ENCODE data around the gene PTPRD.

The PTPRD gene

GRCh38 chr9:8745347-8745746 is 1867.5 kb downstream of the PTPRD start:
- no peaks in the 10 kb centered on the region for H3K4me1 ChIP-seq (ENCODE audit: insufficient read depth, insufficient read length)
- H3K4me3 ChIP-seq (ENCODE audit: insufficient read length, low read depth) = no peak overlapping the region
- no peaks in the 10 kb centered on the region for H3K36me3 ChIP-seq (ENCODE audit: insufficient read depth, insufficient read length, low read length)
- no peak overlapping the region for H3K9ac ChIP-seq (ENCODE audit: insufficient read length, low read depth)
- TF ChIP-seq SUZ12 (IDR thresholded peaks at IDR 0.05; ENCODE audit: extremely low read depth, insufficient read depth, insufficient read length) = no peak
- TF ChIP-seq YY1 (IDR thresholded peaks at IDR 0.05; ENCODE audit: insufficient read depth, insufficient read length) = no peak
- TF ChIP-seq ZNF274 (IDR thresholded peaks at IDR 0.05; ENCODE audit: low read depth, low read length) = no peak
- no peak for DNase-seq (ENCODE audit: low read depth, low spot score)
- H3K9me3 ChIP-seq (ENCODE audit: insufficient read depth, low read length) = peaks cover 1% of the 10 kb centered on the region; the same call in 1 of the 2 replicates
- no peaks in the 10 kb centered on the region for H3K27me3 ChIP-seq (ENCODE audit: insufficient read depth, insufficient read length)

- TF ChIP-seq SUZ12 (IDR thresholded peaks at IDR 0.05; ENCODE audit: extremely low read depth, insufficient read depth, insufficient read length) (no peak), ZNF274 (IDR thresholded peaks at IDR 0.05; ENCODE audit: low read depth, low read length) (no peak), YY1 (IDR thresholded peaks at IDR 0.05; ENCODE audit: insufficient read depth, insufficient read length) (no peak)
- DNase-seq (ENCODE audit: low read depth, low spot score) = no peak
- Histone ChIP-seq H3K9ac (ENCODE audit: insufficient read length, low read depth) (no peak overlapping the region), H3K4me1 (ENCODE audit: insufficient read depth, insufficient read length) (no peaks in the 10 kb centered on the region), H3K4me3 (ENCODE audit: insufficient read length, low read depth) (no peak overlapping the region), H3K36me3 (ENCODE audit: insufficient read depth, insufficient read length, low read length) (no peaks in the 10 kb centered on the region), H3K27me3 (ENCODE audit: insufficient read depth, insufficient read length) (no peaks in the 10 kb centered on the region), H3K9me3 (ENCODE audit: insufficient read depth, low read length) (no peaks in the 10 kb centered on the region)
Measured at GRCh38 chr9:8738945-8739344, 1873.9 kb downstream of the PTPRD start.

GRCh38 chr9:8736805-8737204 is 1876.0 kb downstream of the PTPRD start:
- H3K4me3 ChIP-seq (ENCODE audit: insufficient read length, low read depth) = no peak overlapping the region
- H3K36me3 ChIP-seq (ENCODE audit: insufficient read depth, insufficient read length, low read length) = no peaks in the 10 kb centered on the region
- no peak for DNase-seq (ENCODE audit: low read depth, low spot score)
- H3K27me3 ChIP-seq (ENCODE audit: insufficient read depth, insufficient read length) = no peaks in the 10 kb centered on the region
- H3K9me3 ChIP-seq (ENCODE audit: insufficient read depth, low read length) = no peaks in the 10 kb centered on the region
- H3K4me1 ChIP-seq (ENCODE audit: insufficient read depth, insufficient read length) = no peaks in the 10 kb centered on the region
- TF ChIP-seq SUZ12 (IDR thresholded peaks at IDR 0.05; ENCODE audit: extremely low read depth, insufficient read depth, insufficient read length) (no peak), YY1 (IDR thresholded peaks at IDR 0.05; ENCODE audit: insufficient read depth, insufficient read length) (no peak), ZNF274 (IDR thresholded peaks at IDR 0.05; ENCODE audit: low read depth, low read length) (no peak)
- no peak overlapping the region for H3K9ac ChIP-seq (ENCODE audit: insufficient read length, low read depth)

GRCh38 chr9:8734760-8735159 is 1878.0 kb downstream of the PTPRD start:
- Histone ChIP-seq H3K36me3 (ENCODE audit: insufficient read depth, insufficient read length, low read length) (no peaks in the 10 kb centered on the region), H3K27me3 (ENCODE audit: insufficient read depth, insufficient read length) (no peaks in the 10 kb centered on the region), H3K4me1 (ENCODE audit: insufficient read depth, insufficient read length) (no peaks in the 10 kb centered on the region), H3K4me3 (ENCODE audit: insufficient read length, low read depth) (no peak overlapping the region), H3K9me3 (ENCODE audit: insufficient read depth, low read length) (no peaks in the 10 kb centered on the region), H3K9ac (ENCODE audit: insufficient read length, low read depth) (no peak overlapping the region)
- peak; percentile 49 for DNase-seq (ENCODE audit: low read depth, low spot score)
- TF ChIP-seq SUZ12 (IDR thresholded peaks at IDR 0.05; ENCODE audit: extremely low read depth, insufficient read depth, insufficient read length) (no peak), YY1 (IDR thresholded peaks at IDR 0.05; ENCODE audit: insufficient read depth, insufficient read length) (no peak), ZNF274 (IDR thresholded peaks at IDR 0.05; ENCODE audit: low read depth, low read length) (no peak)

GRCh38 chr9:8733131-8733954 is 1879.5 kb downstream of the PTPRD start:
- no peak overlapping the region for H3K9ac ChIP-seq (ENCODE audit: insufficient read length, low read depth)
- H3K9me3 ChIP-seq (ENCODE audit: insufficient read depth, low read length) = no peaks in the 10 kb centered on the region
- no peaks in the 10 kb centered on the region for H3K36me3 ChIP-seq (ENCODE audit: insufficient read depth, insufficient read length, low read length)
- TF ChIP-seq YY1 (IDR thresholded peaks at IDR 0.05; ENCODE audit: insufficient read depth, insufficient read length) (no peak), SUZ12 (IDR thresholded peaks at IDR 0.05; ENCODE audit: extremely low read depth, insufficient read depth, insufficient read length) (no peak), ZNF274 (IDR thresholded peaks at IDR 0.05; ENCODE audit: low read depth, low read length) (no peak)
- no peak for DNase-seq (ENCODE audit: low read depth, low spot score)
- no peak overlapping the region for H3K4me3 ChIP-seq (ENCODE audit: insufficient read length, low read depth)
- no peaks in the 10 kb centered on the region for H3K27me3 ChIP-seq (ENCODE audit: insufficient read depth, insufficient read length)
- no peaks in the 10 kb centered on the region for H3K4me1 ChIP-seq (ENCODE audit: insufficient read depth, insufficient read length)

- H3K36me3 ChIP-seq (ENCODE audit: insufficient read depth, insufficient read length, low read length) = no peaks in the 10 kb centered on the region
- TF ChIP-seq SUZ12 (IDR thresholded peaks at IDR 0.05; ENCODE audit: extremely low read depth, insufficient read depth, insufficient read length) = no peak
- TF ChIP-seq YY1 (IDR thresholded peaks at IDR 0.05; ENCODE audit: insufficient read depth, insufficient read length) = no peak
- TF ChIP-seq ZNF274 (IDR thresholded peaks at IDR 0.05; ENCODE audit: low read depth, low read length) = no peak
- no peaks in the 10 kb centered on the region for H3K9me3 ChIP-seq (ENCODE audit: insufficient read depth, low read length)
- DNase-seq (ENCODE audit: low read depth, low spot score) = no peak
- H3K9ac ChIP-seq (ENCODE audit: insufficient read length, low read depth) = no peak overlapping the region
- H3K27me3 ChIP-seq (ENCODE audit: insufficient read depth, insufficient read length) = no peaks in the 10 kb centered on the region
- no peak overlapping the region for H3K4me3 ChIP-seq (ENCODE audit: insufficient read length, low read depth)
- H3K4me1 ChIP-seq (ENCODE audit: insufficient read depth, insufficient read length) = no peaks in the 10 kb centered on the region
Measured at GRCh38 chr9:8732367-8733075, 1880.3 kb downstream of the PTPRD start.

GRCh38 chr9:8730618-8731017 is 1882.2 kb downstream of the PTPRD start:
- Histone ChIP-seq H3K9ac (ENCODE audit: insufficient read length, low read depth) (no peak overlapping the region), H3K4me1 (ENCODE audit: insufficient read depth, insufficient read length) (no peaks in the 10 kb centered on the region), H3K9me3 (ENCODE audit: insufficient read depth, low read length) (no peaks in the 10 kb centered on the region), H3K4me3 (ENCODE audit: insufficient read length, low read depth) (no peak overlapping the region), H3K36me3 (ENCODE audit: insufficient read depth, insufficient read length, low read length) (no peaks in the 10 kb centered on the region), H3K27me3 (ENCODE audit: insufficient read depth, insufficient read length) (no peaks in the 10 kb centered on the region)
- DNase-seq (ENCODE audit: low read depth, low spot score) = no peak
- TF ChIP-seq YY1 (IDR thresholded peaks at IDR 0.05; ENCODE audit: insufficient read depth, insufficient read length) = no peak
